Smooth muscle cell (in vitro differentiated cells): Measurements from ENCODE around the gene SLC8A1. TPM values are rescaled to one million over a fixed set of nuclear protein-coding genes. Genes with fewer than 3 reads are reported as not detected.

Experiments
- DNase-seq: peaks from one replicate; lab custom pipeline; 2025; ENCODE audit not compliant: unreplicated experiment; lab: John Stamatoyannopoulos, UW
- H2AFZ ChIP-seq: fragments of 200-600 bp; sonication (generic); 2 replicates; pipeline ENCODE4 v1.6.0; 2016; ENCODE audit warnings: antibody characterized with exemption, low read depth, mild to moderate bottlenecking
- H3F3A ChIP-seq: fragments of 200-600 bp; sonication (generic); 2 replicates; pipeline ENCODE4 v1.6.0; 2017; ENCODE audit warnings: antibody characterized with exemption, low read depth
- H3K27ac ChIP-seq: fragments of 200-600 bp; sonication (generic); 2 replicates; pipeline ENCODE4 v1.5.1; 2016; ENCODE audit warnings: low read depth, mild to moderate bottlenecking
- H3K27me3 ChIP-seq: fragments of 200-600 bp; sonication (generic); 2 replicates; pipeline ENCODE4 v1.6.1; 2016; ENCODE audit warnings: low read depth, mild to moderate bottlenecking
- H3K36me3 ChIP-seq: fragments of 200-600 bp; sonication (generic); 2 replicates; pipeline ENCODE4 v1.5.1; 2016; ENCODE audit warnings: low read depth
- H3K4me1 ChIP-seq: fragments of 200-600 bp; sonication (generic); 2 replicates; pipeline ENCODE4 v1.5.1; 2016; ENCODE audit warnings: low read depth
- H3K4me2 ChIP-seq: fragments of 200-600 bp; sonication (generic); 2 replicates; pipeline ENCODE4 v1.6.0; 2016; ENCODE audit warnings: mild to moderate bottlenecking
- H3K4me3 ChIP-seq: fragments of 200-600 bp; sonication (generic); 2 replicates; pipeline ENCODE4 v1.5.1; 2016; ENCODE audit warnings: mild to moderate bottlenecking
- H3K79me2 ChIP-seq: fragments of 200-600 bp; sonication (generic); 2 replicates; pipeline ENCODE4 v1.6.0; 2016; ENCODE audit warnings: low read depth, mild to moderate bottlenecking
- H3K9ac ChIP-seq: fragments of 200-600 bp; sonication (generic); 2 replicates; pipeline ENCODE4 v1.6.0; 2016; ENCODE audit warnings: low read depth
- H3K9me3 ChIP-seq: fragments of 200-600 bp; sonication (generic); replicated peaks from 2 replicates; pipeline ENCODE4 v1.5.1; 2016; ENCODE audit warnings: low read depth
- H4K20me1 ChIP-seq: fragments of 200-600 bp; sonication (generic); 2 replicates; pipeline ENCODE4 v1.6.0; 2016; ENCODE audit warnings: low read depth
- WGBS: methylation state at CpG from one replicate; pipeline ENCODE4 v1.1.7; 2016; ENCODE audit warnings: low lambda C conversion rate; 5-methylcytosine and 5-hydroxymethylcytosine counted together
- polyA plus RNA-seq: library from polyadenylated mRNA; unstranded; fragments of >200 nt; fragmentation: Nextera tagmentation; extraction: Ambion mirVana; gene quantifications from 2 replicates; pipeline ENCODE4 v1.2.1, GENCODE V29; 2016
- total RNA-seq: library from RNA; depleted of rRNA; stranded (reverse); fragments of >200 nt; gene quantifications from 2 replicates; pipeline ENCODE4 v1.2.3, GENCODE V29; 2014
- TF ChIP-seq, protein P1 (sequence below): fragments of 200-600 bp; sonication (generic); IDR thresholded peaks from 2 replicates; pipeline ENCODE4 v1.5.1; 2017; ENCODE audit warnings: borderline replicate concordance, mild to moderate bottlenecking, antibody characterized with exemption; ENCODE audit not compliant: insufficient read depth, poor library complexity, severe bottlenecking

Gene SLC8A1
- total and polyA plus RNA-seq, 2 experiments from 2014 or later = 1.1 to 5.3 TPM

DNA sequence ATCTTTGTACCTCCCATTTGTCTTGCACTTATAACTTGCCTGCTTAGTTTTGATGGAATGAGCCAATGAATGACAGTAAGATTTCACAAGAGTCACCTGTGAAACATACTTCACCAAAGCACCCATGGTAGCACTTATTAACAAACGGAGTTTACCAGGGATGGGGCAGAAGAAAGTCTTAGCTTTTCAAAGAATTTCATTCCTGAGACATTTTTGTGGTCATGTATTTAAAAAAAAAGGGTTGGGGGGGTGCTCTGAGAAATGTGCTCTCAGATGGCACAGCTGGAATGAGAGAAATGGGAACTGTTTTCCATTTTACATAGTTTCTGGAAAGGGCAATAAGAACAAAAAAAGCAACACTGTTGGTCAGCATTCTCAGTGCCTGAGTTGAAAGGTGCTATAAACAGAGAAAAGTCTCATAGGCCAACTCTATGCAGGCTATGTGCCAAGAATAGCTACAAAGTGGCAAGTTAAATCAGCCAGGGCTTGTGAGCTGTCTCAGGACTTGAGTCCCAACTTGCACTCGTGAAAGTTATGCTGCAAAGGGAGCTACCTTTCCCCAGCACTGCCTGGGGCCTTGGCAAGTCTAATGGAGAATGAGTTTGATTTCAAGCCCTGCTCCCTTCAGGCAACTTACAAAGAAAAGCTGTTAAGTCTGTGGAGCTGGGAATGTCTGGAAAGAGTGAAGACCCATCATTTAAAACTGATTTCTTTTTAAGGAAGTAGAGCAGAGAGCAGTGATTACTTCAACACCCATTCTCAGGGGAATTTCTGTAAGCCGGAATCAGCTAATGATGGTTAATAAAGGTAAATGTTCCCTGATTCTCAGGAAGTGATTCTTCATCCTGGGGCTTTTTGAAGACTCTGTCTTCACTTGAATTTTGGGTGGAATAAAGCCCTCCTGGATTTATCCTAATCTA is 170.6 kb downstream of the SLC8A1 start:
- Histone ChIP-seq H3K9ac (no peak overlapping the region), H3K4me1 (no peaks in the 10 kb centered on the region), H3K4me3 (no peak overlapping the region), H2AFZ (no peak overlapping the region), H3K79me2 (no peaks in the 10 kb centered on the region), H3K4me2 (no peak overlapping the region), H3F3A (no peaks in the 10 kb centered on the region), H3K27me3 (no peaks in the 10 kb centered on the region), H3K27ac (peak overlapping the region; percentile 48), H3K36me3 (no peaks in the 10 kb centered on the region), H3K9me3 (no peaks in the 10 kb centered on the region), H4K20me1 (no peaks in the 10 kb centered on the region)
- TF ChIP-seq, protein P1, sequence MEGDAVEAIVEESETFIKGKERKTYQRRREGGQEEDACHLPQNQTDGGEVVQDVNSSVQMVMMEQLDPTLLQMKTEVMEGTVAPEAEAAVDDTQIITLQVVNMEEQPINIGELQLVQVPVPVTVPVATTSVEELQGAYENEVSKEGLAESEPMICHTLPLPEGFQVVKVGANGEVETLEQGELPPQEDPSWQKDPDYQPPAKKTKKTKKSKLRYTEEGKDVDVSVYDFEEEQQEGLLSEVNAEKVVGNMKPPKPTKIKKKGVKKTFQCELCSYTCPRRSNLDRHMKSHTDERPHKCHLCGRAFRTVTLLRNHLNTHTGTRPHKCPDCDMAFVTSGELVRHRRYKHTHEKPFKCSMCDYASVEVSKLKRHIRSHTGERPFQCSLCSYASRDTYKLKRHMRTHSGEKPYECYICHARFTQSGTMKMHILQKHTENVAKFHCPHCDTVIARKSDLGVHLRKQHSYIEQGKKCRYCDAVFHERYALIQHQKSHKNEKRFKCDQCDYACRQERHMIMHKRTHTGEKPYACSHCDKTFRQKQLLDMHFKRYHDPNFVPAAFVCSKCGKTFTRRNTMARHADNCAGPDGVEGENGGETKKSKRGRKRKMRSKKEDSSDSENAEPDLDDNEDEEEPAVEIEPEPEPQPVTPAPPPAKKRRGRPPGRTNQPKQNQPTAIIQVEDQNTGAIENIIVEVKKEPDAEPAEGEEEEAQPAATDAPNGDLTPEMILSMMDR = no peak
- 36% methylated on average over 3 of the region's 3 CpGs for WGBS
- no peak for DNase-seq

DNA sequence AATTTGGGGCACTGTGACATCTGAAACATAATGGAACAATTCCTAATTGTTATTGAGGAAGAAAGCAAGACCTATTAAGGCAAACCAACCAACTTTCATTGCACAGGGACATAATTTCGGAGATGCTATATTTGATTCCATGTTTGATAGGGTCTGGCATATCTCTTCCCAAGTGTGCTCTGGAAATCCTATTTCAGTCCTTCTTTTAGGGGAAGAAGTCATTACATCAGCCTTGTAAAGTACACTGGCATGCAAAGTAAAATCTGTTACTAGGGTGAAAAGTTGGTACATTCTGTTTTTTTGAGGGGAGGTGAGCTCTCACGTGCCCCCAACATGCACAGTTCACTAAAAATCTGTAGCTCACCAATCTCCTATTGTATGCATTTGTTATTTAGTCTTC is 172.4 kb downstream of the SLC8A1 start:
- Histone ChIP-seq H3K27me3 (no peaks in the 10 kb centered on the region), H2AFZ (peak overlapping the region; percentile 57), H3K9ac (no peak overlapping the region), H3K4me2 (peak overlapping the region; percentile 25), H3K9me3 (no peaks in the 10 kb centered on the region), H3K36me3 (no peaks in the 10 kb centered on the region), H4K20me1 (no peaks in the 10 kb centered on the region), H3K4me1 (no peaks in the 10 kb centered on the region), H3K27ac (no peak overlapping the region), H3K4me3 (no peak overlapping the region), H3F3A (no peaks in the 10 kb centered on the region), H3K79me2 (no peaks in the 10 kb centered on the region)
- DNase-seq = no peak
- TF ChIP-seq, protein P1 = no peak
- WGBS = 76% methylated on average over 2 of the region's 2 CpGs

DNA sequence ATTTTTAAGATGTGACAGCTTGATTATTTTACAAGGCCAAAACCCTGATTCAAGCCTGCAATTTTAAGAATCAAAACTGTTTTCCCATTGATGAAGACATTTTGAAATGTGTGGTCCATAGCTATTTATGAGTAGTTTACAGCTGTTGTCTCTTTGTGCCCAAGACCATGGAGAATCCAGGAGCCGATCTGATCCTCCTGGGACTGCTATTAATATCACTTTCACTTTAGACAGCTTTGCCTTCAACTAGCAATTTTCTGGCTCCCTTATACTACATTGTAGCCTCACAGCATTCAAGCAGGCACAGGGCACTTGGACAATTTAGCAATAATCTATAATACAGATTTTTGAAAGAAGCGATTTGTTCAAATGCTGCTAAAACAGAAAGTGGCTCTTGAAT is 172.9 kb downstream of the SLC8A1 start:
- no peak overlapping the region for H3K9ac ChIP-seq
- no peak overlapping the region for H3K4me3 ChIP-seq
- peak overlapping the region; percentile 25 for H3K4me2 ChIP-seq
- 75% methylated on average over 2 of the region's 2 CpGs for WGBS
- H4K20me1 ChIP-seq = no peaks in the 10 kb centered on the region
- no peak for DNase-seq
- TF ChIP-seq, protein P1 = no peak
- no peaks in the 10 kb centered on the region for H3K9me3 ChIP-seq
- no peak overlapping the region for H3K27ac ChIP-seq
- H3K4me1 ChIP-seq = no peaks in the 10 kb centered on the region
- H3K79me2 ChIP-seq = no peaks in the 10 kb centered on the region
- H3F3A ChIP-seq = no peaks in the 10 kb centered on the region
- H3K27me3 ChIP-seq = no peaks in the 10 kb centered on the region
- peak overlapping the region; percentile 57 for H2AFZ ChIP-seq
- no peaks in the 10 kb centered on the region for H3K36me3 ChIP-seq
